Measurements from ENCODE around the gene COX6B1.
"Not testable (repeated sequence)": the region's sequence is repeated elsewhere in the genome, so short reads cannot be mapped to it uniquely, and the experiment has no call there.

Gene COX6B1

DNA sequence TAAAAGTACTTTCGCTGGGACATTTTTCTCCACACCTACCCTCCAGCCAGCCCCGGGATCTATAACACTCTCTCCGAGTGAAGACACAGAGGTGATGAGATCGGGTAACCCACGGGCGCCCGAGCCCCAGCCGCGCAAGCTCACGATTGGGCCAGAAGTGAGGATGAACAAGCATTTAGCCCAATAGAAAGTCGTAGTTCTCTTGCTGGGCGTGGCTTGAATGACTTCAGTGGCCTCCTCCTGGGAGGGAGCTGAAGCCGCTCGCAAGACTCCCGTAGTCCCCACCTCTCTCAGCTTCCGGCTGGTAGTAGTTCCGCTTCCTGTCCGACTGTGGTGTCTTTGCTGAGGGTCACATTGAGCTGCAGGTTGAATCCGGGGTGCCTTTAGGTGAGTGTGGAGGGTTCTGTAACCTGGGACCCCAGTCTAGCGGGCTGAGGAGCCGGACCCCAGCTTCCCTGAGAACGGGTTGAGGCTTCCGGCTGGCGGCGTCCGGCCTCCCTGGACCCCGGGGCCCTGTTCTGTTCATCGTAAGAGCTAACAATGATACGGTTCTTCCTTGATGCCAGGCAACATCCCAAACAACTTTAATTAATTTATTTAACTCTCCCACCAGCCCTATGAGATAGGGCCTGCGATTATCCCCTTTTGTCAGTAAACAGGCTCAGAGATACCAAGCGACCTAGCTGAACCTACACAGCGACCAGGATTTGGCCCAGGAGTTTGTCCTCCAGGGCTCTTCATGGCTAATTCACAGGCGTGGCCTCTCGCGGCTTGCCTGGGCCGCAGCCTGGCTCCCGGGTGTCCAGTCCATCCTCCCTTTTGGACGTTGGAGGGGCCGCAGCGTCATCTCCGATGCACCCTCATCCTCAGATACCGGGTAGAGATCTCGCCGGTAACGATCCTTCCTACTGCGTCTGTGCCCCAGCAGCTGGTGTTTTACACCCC is at the start of gene COX6B1:
TSS of gene COX6B1 (plus strand) at position 307 of the 945 bp plus-strand sequence. CDS start 2,921 bp downstream, outside the sequence.
- peak; percentile 98 for FAIRE-seq

DNA sequence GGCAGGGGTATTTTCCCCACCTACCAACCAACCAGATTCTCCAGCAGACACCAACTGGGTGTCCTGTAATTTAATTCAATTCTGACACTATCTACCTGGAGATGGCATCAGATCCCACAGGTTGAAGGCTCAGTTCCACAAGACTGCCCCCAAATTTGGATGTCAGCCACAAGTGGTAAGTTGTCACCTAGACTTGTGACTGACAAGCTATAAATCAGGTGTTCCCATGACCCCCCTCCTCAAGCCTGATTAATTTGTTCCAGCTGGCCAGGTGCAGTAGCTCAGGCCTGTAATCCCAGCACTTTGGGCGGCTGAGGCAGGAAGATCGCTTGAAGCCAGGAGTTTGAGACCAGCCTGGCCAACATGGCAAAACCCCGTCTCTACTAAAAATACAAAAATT is 46.2 kb upstream of the COX6B1 start:
- no peak for FAIRE-seq

- not testable (repeated sequence) for FAIRE-seq
Measured at GRCh38 chr19:35604436-35604835, 43.7 kb upstream of the COX6B1 start.

DNA sequence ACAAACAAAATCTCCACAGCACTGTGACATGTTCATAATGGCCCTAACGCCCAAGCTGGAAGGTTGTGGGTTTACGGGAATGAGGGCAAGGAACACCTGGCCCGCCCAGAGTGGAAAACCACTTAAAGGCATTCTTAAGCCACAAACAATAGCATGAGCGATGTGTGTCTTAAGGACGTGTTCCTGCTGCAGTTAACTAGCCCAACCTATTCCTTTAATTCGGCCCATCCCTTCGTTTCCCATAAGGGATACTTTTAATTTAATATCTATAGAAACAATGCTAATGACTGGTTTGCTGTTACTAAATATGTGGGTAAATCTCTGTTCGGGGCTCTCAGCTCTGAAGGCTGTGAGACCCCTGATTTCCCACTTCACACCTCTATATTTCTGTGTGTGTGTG is 41.0 kb upstream of the COX6B1 start:
- FAIRE-seq = not testable (repeated sequence)

DNA sequence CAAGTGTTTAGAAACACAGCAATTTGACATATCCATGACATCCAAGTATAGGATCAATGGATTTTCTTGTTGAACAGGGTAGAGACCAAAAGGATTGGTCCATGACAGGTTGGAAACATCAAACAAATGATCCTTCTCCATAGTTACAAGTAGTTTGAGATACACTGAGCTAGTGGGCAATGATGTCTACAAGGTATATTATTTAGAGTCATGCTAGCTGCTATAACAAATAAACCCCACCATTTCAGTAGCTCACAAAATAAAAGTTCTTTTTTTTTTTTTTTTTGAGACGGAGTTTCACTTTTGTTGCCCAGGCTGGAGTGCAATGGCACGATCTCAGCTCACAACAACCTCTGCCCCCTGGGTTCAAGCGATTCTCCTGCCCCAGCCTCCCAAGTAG is 40.5 kb upstream of the COX6B1 start:
- FAIRE-seq = no peak

DNA sequence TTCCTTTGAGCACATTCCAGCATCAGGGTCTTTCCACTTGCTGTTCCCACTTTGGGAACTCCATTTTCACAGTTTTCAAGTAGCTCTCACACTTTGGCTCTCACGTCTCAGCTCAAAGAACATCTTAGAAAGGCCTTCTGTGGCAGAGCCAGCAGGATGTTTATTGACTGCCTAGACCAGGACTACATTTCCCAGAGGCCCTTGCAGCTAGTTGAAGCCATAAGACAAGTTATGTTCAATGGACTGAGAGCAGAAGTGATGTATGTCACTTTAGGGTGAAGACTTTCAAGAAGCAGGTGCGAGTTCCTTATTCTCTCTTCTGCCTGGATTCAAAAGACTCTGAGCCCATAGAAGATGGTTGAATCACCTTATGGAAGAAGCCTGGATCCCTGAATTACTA is 39.9 kb upstream of the COX6B1 start:
- FAIRE-seq = no peak

GRCh38 chr19:35609851-35610353 is 38.2 kb upstream of the COX6B1 start:
- FAIRE-seq = no peak

GRCh38 chr19:35612224-35612558 is 35.9 kb upstream of the COX6B1 start:
- no peak for FAIRE-seq

GRCh38 chr19:35612559-35613321 is 35.4 kb upstream of the COX6B1 start, which contains the start of gene HAUS5:
Gene HAUS5 (plus strand): TSS chr19:35612735. CDS start chr19:35612795, 60 bp downstream.
- peak; percentile 95 for FAIRE-seq

- FAIRE-seq = no peak
Measured at GRCh38 chr19:35613574-35613973, 34.5 kb upstream of the COX6B1 start.

- no peak for FAIRE-seq
Measured at GRCh38 chr19:35615036-35615435, 33.1 kb upstream of the COX6B1 start.

- no peak for FAIRE-seq
Measured at GRCh38 chr19:35618857-35619256, 29.3 kb upstream of the COX6B1 start.

DNA sequence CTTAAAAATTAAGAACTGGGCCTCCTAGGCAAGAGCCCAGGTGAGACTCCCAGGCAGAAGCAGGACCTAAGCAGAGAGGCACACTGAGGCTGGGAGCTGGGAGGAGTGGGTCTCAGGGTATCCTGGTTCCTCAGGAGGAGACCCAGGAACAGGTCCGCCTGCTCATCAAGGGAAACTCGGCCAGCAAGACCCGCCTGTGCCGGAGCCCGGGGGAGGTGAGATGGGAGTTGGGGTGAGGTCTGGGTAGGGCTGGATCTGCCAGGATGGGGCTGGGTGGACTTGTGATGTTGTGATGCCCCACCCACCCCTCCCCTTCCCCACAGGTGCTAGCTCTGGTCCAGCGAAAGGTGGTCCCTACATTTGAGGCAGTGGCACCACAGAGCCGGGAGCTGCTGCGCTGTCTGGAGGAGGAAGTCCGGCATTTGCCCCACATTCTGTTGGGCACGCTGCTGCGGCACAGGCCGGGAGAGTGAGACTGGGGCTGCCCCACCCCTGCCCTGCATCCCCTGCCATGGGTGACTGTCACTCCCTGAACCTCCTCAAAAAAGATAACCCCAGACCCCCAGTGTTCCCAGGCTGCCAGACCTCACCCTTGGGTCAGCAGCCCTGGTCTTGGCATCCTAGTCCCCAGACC is 28.7 kb upstream of the COX6B1 start:
- FAIRE-seq = no peak

GRCh38 chr19:35620001-35620400 is 28.1 kb upstream of the COX6B1 start:
- no peak for FAIRE-seq

DNA sequence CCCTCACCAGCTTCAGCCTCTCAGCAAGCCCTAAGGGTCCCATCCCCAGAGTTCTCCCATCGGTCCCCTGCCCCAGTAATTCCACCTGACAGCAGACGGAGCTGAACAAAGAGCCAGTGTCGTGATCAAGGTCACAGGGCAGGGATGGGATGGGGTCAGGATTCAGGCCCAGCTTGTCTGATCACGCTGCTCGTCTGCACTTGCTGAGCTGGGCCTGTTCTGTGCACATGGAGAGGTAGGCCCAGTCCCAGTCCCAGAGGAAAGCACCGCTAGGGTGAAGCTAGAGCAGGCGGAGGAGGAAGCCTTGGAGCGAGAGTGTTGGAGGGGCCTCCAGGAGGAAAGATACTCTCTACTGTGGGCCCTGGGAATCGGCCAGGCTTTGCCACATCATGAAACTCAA is 26.4 kb upstream of the COX6B1 start:
- FAIRE-seq = no peak

DNA sequence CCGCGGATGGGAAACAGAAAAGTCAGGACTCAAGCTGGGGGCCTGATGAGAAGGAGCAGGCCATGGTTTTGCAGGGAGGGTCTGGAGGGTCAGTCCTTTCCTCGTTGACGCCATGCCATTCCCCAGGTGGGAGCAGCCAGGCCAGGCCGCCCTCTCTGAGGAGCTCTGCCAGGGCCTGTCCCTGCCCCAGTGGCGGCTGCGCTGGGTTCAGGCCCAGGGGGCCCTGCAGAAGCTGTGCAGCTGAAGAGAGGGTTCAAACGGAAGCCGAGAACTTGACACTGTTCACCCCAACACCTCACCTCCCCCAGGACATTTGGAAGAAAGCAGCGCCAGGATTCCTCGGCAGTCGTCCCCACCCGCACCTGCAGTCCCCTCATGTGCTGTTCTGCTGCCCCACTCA is 25.4 kb upstream of the COX6B1 start:
- FAIRE-seq = no peak

DNA sequence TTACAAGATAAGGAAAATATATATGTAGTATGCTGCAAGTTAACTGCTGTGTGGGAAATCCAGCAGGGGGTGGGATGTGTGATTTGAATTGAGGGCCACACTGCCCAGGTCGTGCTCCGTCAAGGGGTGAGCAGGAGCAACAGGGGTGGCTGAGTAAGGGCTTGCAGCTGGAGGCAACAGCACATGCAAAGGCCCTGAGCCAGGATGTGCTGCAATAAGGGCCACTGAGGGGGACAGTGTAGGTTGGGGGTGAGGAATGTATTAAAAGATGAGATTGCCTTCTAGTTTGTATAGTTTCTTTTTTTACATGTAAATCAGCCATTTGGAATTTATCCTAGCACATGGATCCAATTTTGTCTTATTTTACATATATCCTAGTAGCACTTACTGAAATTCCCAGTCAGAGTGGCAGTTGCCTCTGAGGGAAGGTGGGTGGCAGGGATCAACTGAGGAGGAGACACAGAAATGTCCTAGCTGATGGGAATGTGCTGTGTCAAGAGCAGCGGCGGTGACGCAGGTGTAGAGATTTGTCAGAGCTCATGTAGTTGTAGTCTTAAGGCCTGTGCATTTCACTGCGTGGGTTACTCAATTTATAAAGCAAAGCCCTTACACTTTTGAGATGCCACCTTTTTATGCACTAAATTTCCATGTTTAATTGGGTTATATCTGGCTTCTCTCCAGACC is 24.7 kb upstream of the COX6B1 start:
- FAIRE-seq = no peak

GRCh38 chr19:35628264-35628564 is 19.9 kb upstream of the COX6B1 start:
- no peak for FAIRE-seq

DNA sequence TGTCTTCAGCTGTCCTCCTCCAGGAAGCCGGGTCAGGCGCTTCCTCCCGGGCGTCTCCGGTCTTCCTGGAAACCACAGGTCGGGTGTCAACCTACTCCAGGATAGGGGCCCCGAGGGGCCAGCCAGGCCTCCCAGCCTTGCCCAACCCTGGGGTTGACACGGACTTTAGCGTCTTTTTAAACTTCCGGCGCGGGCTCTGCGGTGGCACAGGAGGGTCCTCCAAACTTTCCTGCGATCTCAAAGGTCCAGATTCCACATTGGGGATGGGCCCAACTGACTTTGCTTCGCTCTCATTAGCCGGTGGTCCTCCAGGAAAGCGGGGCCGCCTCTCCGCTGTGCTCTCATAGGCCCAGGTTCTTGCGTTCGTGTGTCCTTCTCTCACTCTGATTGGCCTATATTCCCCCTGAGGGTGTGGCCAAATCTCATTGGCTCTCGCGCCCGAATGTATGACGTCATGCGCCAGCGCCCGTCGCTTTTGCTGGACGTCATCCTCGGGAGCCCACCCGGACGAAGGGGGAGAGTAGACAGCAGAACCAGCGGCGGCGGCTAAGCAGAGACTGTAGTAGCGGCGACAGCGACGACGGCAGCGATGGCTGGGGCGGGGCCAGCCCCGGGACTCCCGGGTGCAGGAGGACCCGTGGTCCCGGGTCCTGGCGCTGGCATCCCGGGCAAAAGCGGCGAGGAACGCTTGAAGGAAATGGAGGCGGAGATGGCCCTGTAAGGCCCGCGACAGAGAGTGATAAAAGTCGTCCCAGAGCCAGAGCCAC is 19.4 kb upstream of the COX6B1 start, which contains the start of gene RBM42:
TSS of gene RBM42 (plus strand) at position 472 of the 767 bp plus-strand sequence. CDS start at position 590, 118 bp downstream.
- peak; percentile 99 for FAIRE-seq

GRCh38 chr19:35629332-35629633 is 18.8 kb upstream of the COX6B1 start:
- FAIRE-seq = no peak

DNA sequence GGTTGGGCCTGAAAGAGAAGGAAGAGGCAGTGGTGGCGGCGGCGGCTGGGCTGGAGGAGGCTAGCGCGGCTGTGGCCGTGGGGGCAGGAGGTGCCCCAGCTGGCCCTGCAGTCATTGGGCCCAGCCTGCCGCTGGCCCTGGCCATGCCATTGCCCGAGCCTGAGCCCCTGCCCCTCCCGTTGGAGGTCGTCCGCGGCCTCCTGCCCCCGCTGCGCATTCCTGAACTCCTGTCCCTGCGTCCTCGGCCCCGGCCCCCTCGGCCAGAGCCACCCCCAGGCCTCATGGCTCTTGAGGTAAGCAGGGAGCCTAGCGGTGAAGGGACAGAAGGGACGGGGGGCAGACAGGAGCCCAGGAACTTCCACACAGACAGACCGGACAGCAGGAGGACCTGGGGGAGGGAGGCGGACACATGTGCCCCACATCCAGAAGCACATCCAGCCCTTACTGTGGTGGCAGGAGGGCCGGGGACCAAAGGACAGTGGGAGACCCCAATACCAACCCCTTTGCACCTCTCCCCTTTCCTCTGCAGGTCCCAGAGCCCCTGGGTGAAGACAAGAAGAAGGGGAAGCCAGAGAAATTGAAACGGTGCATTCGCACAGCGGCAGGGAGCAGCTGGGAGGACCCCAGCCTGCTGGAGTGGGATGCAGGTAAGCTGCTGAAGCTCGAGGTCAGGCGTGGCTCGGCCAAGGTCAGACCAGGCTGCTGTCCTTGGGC is 14.2 kb upstream of the COX6B1 start:
- no peak for FAIRE-seq

Data from G401.6 (cell line).